MM.1S (cell line): ENCODE measurements around the gene RBM28.

Experiments
- EZH2 ChIP-seq: fragments of 300-600 bp; sonication (generic); optimal IDR thresholded peaks from 2 replicates; pipeline ENCODE3; 2017; ENCODE audit warnings: low read depth, mild to moderate bottlenecking, antibody characterized with exemption, low read length, mixed read lengths
- TF ChIP-seq, protein P1 (sequence below): fragments of 300-600 bp; sonication (generic); IDR thresholded peaks from 2 replicates; pipeline ENCODE4 v1.5.1; 2016; ENCODE audit warnings: antibody characterized with exemption, low read length, mixed read lengths

DNA sequence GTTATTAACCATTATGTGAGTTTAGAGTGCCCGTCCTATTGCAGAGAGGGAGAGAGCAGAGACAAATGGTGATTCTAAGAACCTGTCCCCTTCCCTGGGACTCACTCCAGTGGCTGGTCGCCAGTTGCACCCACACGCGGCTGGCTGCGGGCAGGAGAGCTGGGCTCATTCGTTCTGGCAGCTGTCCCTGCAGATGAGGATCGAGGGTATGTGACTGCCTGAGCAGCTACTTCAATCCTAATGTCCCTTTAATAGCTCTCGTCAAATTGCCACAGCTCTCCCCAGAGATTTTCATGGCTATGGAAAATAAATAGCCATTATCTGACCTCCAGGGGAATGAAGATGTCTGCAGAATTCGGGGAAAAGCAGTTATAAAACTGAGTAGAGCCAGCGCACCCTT lies 41.6 kb downstream of the RBM28 start:
- TF ChIP-seq, protein P1, sequence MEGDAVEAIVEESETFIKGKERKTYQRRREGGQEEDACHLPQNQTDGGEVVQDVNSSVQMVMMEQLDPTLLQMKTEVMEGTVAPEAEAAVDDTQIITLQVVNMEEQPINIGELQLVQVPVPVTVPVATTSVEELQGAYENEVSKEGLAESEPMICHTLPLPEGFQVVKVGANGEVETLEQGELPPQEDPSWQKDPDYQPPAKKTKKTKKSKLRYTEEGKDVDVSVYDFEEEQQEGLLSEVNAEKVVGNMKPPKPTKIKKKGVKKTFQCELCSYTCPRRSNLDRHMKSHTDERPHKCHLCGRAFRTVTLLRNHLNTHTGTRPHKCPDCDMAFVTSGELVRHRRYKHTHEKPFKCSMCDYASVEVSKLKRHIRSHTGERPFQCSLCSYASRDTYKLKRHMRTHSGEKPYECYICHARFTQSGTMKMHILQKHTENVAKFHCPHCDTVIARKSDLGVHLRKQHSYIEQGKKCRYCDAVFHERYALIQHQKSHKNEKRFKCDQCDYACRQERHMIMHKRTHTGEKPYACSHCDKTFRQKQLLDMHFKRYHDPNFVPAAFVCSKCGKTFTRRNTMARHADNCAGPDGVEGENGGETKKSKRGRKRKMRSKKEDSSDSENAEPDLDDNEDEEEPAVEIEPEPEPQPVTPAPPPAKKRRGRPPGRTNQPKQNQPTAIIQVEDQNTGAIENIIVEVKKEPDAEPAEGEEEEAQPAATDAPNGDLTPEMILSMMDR: no peak
- TF ChIP-seq EZH2: no peak
